Activated CD8-positive, alpha-beta T cell treated with anti-CD3 and anti-CD28 coated beads for 36 hours (primary cell): ENCODE data around the gene ADGRG1. TPM values are rescaled to one million over a fixed set of nuclear protein-coding genes. Genes with fewer than 3 reads are reported as not detected.
A peak's percentile ranks its signal among the peaks of the same experiment; 100 is the strongest.

Experiments
- ATAC-seq: fragments of 200-7000 bp; cut with Tn5 transposase; one replicate; pipeline ENCODE4 v1.10.0; 2021; ENCODE audit warnings: mild to moderate bottlenecking, moderate library complexity
- CTCF ChIA-PET: fragments of 350-600 bp; sonication (Branson Sonifier 250); formaldehyde crosslinking; loops from one replicate; lab custom pipeline; 2021; ENCODE audit warnings: antibody characterized with exemption; lab: Charles Lee
- POLR2A ChIA-PET: fragments of 350-600 bp; sonication (Branson Sonifier 250); formaldehyde crosslinking; loops from one replicate; lab custom pipeline; 2021; ENCODE audit warnings: antibody characterized with exemption; lab: Charles Lee
- DNase-seq: peaks from one replicate; pipeline ENCODE4 v3.0.0-alpha.2; 2020
- H3K27ac Mint-ChIP-seq: one replicate; pipeline ENCODE4 v1.8.0; 2021; ENCODE audit warnings: mild to moderate bottlenecking, mixed read lengths
- H3K27me3 Mint-ChIP-seq: one replicate; pipeline ENCODE4 v1.8.0; 2021; ENCODE audit warnings: mixed read lengths
- H3K36me3 Mint-ChIP-seq: one replicate; pipeline ENCODE4 v1.8.0; 2021; ENCODE audit warnings: low read depth, mixed read lengths
- H3K4me1 Mint-ChIP-seq: one replicate; pipeline ENCODE4 v1.8.0; 2021; ENCODE audit warnings: low read depth, mixed read lengths
- H3K4me3 Mint-ChIP-seq: one replicate; pipeline ENCODE4 v1.8.0; 2021; ENCODE audit warnings: mild to moderate bottlenecking, moderate library complexity, mixed read lengths
- H3K9me3 Mint-ChIP-seq: one replicate; pipeline ENCODE4 v1.8.0; 2021; ENCODE audit warnings: mixed read lengths
- intact Hi-C: fragments of 100-400 bp; cut with micrococcal nuclease; formaldehyde crosslinking; loops from one replicate; pipeline ENCODE4 v1.10.0; 2022
- total RNA-seq, 2 experiments: library from RNA; stranded (reverse); gene quantifications; one replicate each; pipeline ENCODE4 v1.2.3, GENCODE V29; 2021
- TF ChIP-seq, protein P1 (sequence below): fragments of 200-600 bp; IDR thresholded peaks from one replicate; pipeline ENCODE4 v1.8.0; 2022; ENCODE audit warnings: antibody characterized with exemption, mild to moderate bottlenecking

The ADGRG1 gene
- total RNA-seq, result 1 to 10 TPM; 4.9 to 8.5 TPM

DNA sequence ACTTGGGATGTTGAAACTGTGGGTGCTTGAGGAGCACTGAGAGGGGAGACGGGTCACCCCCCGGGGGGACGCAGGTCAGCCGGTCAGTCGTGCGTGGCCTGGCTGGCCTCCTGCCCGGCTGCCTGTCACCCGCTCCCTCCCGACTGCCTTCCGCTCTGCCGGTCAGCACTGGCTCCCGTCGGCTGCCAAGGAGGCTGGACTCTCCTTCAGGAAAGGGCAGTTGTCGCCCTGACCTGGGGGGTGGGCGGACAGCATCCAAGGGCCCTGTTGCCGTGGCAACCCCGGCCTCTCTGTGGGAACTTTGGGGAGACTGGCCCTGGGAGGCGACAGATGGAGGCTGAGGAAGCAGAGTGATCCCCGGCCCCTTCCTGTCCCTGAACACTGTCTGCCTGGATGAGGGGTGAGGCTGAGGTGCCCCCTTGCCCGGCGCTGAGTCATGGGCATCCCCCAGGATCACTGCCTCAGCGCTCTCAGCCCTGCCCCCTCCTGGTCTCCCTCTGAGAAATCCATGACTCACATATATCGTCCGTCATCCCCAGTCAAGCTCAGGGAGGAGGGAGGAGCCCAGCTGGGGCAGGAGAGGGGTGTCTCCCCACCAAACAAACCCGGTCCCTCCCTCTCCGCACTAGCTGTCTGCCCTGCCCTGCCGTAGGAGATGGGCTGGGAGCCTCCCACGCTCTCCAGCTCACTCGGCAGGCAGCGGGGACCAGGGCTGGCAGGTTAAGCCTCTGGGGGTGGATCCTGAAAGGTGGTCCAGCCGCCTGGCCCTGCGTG is at the start of gene ADGRG1:
TSS of gene ADGRG1 (plus strand) at position 623 of the 774 bp plus-strand sequence. CDS start 21,658 bp downstream, outside the sequence.
- ChIA-PET POLR2A (interaction anchor here (1.5 to 1.6 kb wide), 2 partner anchors 20 to 26 kb away, joined by 4 read pairs; no protein-coding TSS in a partner anchor), CTCF (interaction anchor here (0.9 to 3.0 kb wide), 4 partner anchors 13 to 27 kb away, joined by 3 to 17 read pairs (median 5); no protein-coding TSS in a partner anchor)
- Mint-ChIP-seq H3K4me3 (peak within 1 kb of the TSS; percentile 61), H3K9me3 (no peaks in the 10 kb centered on the region), H3K27me3 (peaks cover 9% of the 10 kb centered on the region), H3K27ac (peak within 1 kb of the TSS; percentile 57), H3K4me1 (peaks cover 14% of the 10 kb centered on the region), H3K36me3 (no peaks in the 10 kb centered on the region)
- DNase-seq, result peak; percentile 89
- ATAC-seq, result peak; percentile 97
- TF ChIP-seq, protein P1, sequence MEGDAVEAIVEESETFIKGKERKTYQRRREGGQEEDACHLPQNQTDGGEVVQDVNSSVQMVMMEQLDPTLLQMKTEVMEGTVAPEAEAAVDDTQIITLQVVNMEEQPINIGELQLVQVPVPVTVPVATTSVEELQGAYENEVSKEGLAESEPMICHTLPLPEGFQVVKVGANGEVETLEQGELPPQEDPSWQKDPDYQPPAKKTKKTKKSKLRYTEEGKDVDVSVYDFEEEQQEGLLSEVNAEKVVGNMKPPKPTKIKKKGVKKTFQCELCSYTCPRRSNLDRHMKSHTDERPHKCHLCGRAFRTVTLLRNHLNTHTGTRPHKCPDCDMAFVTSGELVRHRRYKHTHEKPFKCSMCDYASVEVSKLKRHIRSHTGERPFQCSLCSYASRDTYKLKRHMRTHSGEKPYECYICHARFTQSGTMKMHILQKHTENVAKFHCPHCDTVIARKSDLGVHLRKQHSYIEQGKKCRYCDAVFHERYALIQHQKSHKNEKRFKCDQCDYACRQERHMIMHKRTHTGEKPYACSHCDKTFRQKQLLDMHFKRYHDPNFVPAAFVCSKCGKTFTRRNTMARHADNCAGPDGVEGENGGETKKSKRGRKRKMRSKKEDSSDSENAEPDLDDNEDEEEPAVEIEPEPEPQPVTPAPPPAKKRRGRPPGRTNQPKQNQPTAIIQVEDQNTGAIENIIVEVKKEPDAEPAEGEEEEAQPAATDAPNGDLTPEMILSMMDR, result no peak
- intact Hi-C loops, result no loop called here

DNA sequence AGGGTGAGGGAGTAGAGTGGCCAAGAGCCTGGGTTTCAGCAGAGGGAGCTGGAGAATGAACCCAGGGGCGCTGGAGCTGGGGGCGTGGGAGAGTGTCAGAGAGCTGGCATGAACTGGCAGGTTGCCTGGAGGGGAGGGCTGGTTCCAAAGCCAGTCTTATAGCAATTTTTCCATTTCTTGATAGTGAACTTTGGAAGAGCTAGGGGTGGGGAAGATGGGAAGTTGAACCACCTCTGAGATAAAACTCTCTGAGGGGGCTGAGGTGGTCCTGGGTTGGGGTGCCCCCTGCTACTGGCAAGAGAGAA is 49.1 kb upstream of the ADGRG1 start:
- DNase-seq, result no peak
- no peaks in the 10 kb centered on the region for H3K9me3 Mint-ChIP-seq
- no peaks in the 10 kb centered on the region for H3K36me3 Mint-ChIP-seq
- POLR2A ChIA-PET, result interaction anchor here (0.5 to 5.8 kb wide), 3 partner anchors 8 to 69 kb away, joined by 3 to 48 read pairs (median 25); no protein-coding TSS in a partner anchor
- H3K4me1 Mint-ChIP-seq, result peaks cover 45% of the 10 kb centered on the region
- intact Hi-C loops, result loop anchor here (10.0 kb wide), 1 partner anchor 145 kb away; no protein-coding TSS in a partner anchor
- CTCF ChIA-PET, result interaction anchor here (0.8 to 9.6 kb wide), 5 partner anchors 10 to 68 kb away, joined by 4 to 265 read pairs (median 74); partner anchors contain the start of gene ADGRG5
- H3K27ac Mint-ChIP-seq, result peak overlapping the region; percentile 88
- TF ChIP-seq, protein P1, result no peak
- ATAC-seq, result no peak
- H3K4me3 Mint-ChIP-seq, result no peak overlapping the region
- no peaks in the 10 kb centered on the region for H3K27me3 Mint-ChIP-seq

DNA sequence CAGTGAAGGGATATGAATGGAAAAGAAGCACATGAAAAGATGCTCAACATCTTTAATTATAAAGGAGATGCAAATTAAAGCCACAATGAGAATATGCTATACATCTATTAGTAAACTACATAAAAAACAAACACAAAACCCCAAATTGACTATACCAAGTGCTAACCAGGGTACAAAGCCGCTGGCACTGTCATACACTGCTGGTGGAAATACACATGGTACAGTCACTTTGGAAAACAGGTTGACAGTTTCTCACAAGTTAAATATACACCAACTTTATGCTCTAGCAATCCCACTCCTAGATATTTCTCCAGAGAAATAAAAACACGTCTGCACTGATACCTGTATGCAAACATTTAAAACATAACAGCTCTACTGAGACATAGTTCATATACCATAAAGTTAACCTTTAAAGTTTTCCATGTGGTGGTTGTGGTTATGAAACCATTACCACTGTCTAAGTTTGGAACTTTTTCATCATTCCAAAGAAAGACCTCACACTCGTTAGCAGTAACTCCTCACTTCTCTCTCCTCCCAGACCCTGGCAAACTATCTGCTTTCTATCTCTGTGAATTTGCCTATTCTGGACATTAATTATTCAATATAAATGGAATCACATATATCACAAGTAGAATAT is 43.3 kb upstream of the ADGRG1 start:
- TF ChIP-seq, protein P1, result no peak
- Mint-ChIP-seq H3K27ac (peak overlapping the region; percentile 58), H3K4me1 (peaks cover 32% of the 10 kb centered on the region), H3K27me3 (no peaks in the 10 kb centered on the region), H3K4me3 (no peak overlapping the region), H3K9me3 (peaks cover 3% of the 10 kb centered on the region), H3K36me3 (no peaks in the 10 kb centered on the region)
- intact Hi-C loops, result no loop called here
- peak; percentile 31 for ATAC-seq
- DNase-seq, result no peak
- ChIA-PET POLR2A (interaction anchor here (0.9 to 3.5 kb wide), 4 partner anchors 9 to 63 kb away, joined by 3 to 11 read pairs (median 6); no protein-coding TSS in a partner anchor), CTCF (interaction anchor here (1.0 to 12.1 kb wide), 8 partner anchors 6 to 138 kb away, joined by 3 to 180 read pairs (median 6); no protein-coding TSS in a partner anchor)

DNA sequence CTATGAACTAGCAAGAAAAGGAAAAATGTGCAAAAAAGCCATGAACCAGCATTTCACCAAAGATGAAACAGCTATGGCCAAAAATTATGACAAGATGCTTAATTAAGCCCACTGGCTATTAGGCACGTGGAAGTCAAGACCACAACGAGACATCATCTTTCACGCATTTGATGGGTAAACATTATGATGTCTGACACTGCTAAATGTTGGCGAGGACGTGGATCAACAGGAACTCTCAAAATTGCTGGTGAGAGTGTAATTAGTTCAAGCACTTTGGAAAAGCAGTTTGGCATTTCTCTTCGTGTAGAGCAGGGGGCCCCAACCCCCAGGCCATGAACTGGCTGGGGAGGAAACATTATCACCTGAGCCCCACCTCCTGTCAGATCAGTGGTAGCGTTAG is 39.6 kb upstream of the ADGRG1 start:
- intact Hi-C loops, result no loop called here
- peak overlapping the region; percentile 49 for H3K27ac Mint-ChIP-seq
- no peak for ATAC-seq
- peaks cover 6% of the 10 kb centered on the region for H3K36me3 Mint-ChIP-seq
- DNase-seq, result no peak
- H3K4me1 Mint-ChIP-seq, result peaks cover 64% of the 10 kb centered on the region
- H3K4me3 Mint-ChIP-seq, result no peak overlapping the region
- CTCF ChIA-PET, result interaction anchor here (1.6 to 12.1 kb wide), 4 partner anchors 10 to 59 kb away, joined by 4 to 180 read pairs (median 24); no protein-coding TSS in a partner anchor
- TF ChIP-seq, protein P1, result no peak
- POLR2A ChIA-PET, result interaction anchor here (5.0 kb wide), 1 partner anchor 59 kb away, joined by 44 read pairs; no protein-coding TSS in a partner anchor
- H3K27me3 Mint-ChIP-seq, result no peaks in the 10 kb centered on the region
- peaks cover 3% of the 10 kb centered on the region for H3K9me3 Mint-ChIP-seq
